ENCODE measurements around the gene ZNF793. TPM values are rescaled to one million over a fixed set of nuclear protein-coding genes. Genes with fewer than 3 reads are reported as not detected.

The ZNF793 gene
- total and polyA plus RNA-seq, 2 of the 8 experiments (the other 6 are each of a cell fraction or from before 2014, with no cell fraction given): 5.0 to 13.3 TPM

DNA sequence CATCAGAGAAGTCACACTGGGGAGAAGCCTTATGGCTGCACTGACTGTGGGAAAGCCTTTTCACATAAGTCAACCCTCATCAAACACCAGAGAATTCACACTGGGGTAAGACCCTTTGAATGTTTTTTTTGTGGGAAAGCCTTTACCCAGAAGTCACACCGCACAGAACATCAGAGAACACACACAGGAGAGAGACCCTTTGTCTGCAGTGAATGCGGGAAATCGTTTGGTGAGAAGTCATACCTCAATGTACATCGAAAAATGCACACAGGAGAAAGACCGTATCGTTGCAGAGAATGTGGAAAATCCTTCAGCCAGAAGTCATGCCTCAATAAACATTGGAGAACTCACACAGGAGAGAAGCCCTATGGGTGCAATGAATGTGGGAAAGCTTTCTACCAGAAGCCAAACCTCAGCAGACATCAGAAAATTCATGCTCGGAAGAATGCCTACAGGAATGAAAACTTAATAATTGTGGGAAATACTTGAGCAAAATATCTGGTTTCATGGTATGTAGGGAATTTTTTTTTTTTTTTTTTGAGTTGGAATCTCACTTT, 30.7 kb downstream of the ZNF793 start:
- Histone ChIP-seq H3K18ac (ENCODE audit: extremely low read depth, low read length) (no peak overlapping the region), H3K56ac (replicated peaks; ENCODE audit: insufficient read length, low read depth, low read length) (no peak overlapping the region), H3K9me3 (ENCODE audit: insufficient read depth in 2 of 2, low read depth in 1 of 2, low read length in 1 of 2) (peaks cover 53 to 65% of the 10 kb centered on the region in 2 experiments), H3K14ac (ENCODE audit: insufficient read length) (no peak overlapping the region), H3K4me3 (ENCODE audit: extremely low read depth in 1 of 4, insufficient read depth in 2 of 4, low read depth in 3 of 4, low read length in 4 of 4) (no peak overlapping the region), H2AK5ac (ENCODE audit: low read depth, low read length) (no peak overlapping the region), H2BK120ac (replicated peaks; ENCODE audit: low read depth, low read length) (no peak overlapping the region), H4K20me1 (replicated peaks in 1 of 2; ENCODE audit: control insufficient read depth in 1 of 2, insufficient read depth in 2 of 2, low read length in 2 of 2) (no peaks in the 10 kb centered on the region), H3K27me3 (replicated peaks in 1 of 4; ENCODE audit: control insufficient read depth in 3 of 4, extremely low read depth in 1 of 4, insufficient read depth in 3 of 4, low read length in 3 of 4) (no peaks in the 10 kb centered on the region), H2BK5ac (ENCODE audit: low read depth, low read length) (no peak overlapping the region), H4K91ac (replicated peaks; ENCODE audit: insufficient read length, low read length) (no peak overlapping the region), H3K4ac (replicated peaks; ENCODE audit: insufficient read length, low read depth, low read length) (no peak overlapping the region), H3K4me2 (ENCODE audit: insufficient read depth in 1 of 2, low read depth in 2 of 2, low read length in 2 of 2) (no peak overlapping the region), H2BK20ac (ENCODE audit: low read length) (no peak overlapping the region), H3K27ac (ENCODE audit: low read depth, low read length) (no peak overlapping the region), H2AFZ (ENCODE audit: low read length) (no peak overlapping the region), H3K36me3 (ENCODE audit: control insufficient read depth in 2 of 4, insufficient read depth in 4 of 4, low read length in 3 of 4) (peaks cover 16 to 59% (median 41%) of the 10 kb centered on the region in 4 experiments), H3K9ac (replicated peaks in 1 of 4; ENCODE audit: extremely low read depth in 1 of 4, low read depth in 3 of 4, low read length in 3 of 4) (no peak overlapping the region), H3K23ac (ENCODE audit: insufficient read length) (no peak overlapping the region), H3K79me2 (ENCODE audit: control insufficient read depth in 1 of 2, insufficient read depth in 2 of 2, low read length in 2 of 2) (no peaks in the 10 kb centered on the region), H4K5ac (ENCODE audit: insufficient read length, low read depth, low read length) (no peak overlapping the region), H3K4me1 (replicated peaks in 1 of 4; ENCODE audit: control insufficient read depth in 3 of 4, insufficient read depth in 4 of 4, low read length in 3 of 4) (no peaks in the 10 kb centered on the region), H3K23me2 (ENCODE audit: low read depth, low read length) (no peaks in the 10 kb centered on the region; the same call in 1 of the 2 replicates), H4K8ac (ENCODE audit: extremely low read depth, insufficient read depth, low read length) (no peak overlapping the region), H3K79me1 (ENCODE audit: low read depth, low read length) (no peaks in the 10 kb centered on the region), H2BK15ac (ENCODE audit: low read length) (no peak overlapping the region), H2BK12ac (ENCODE audit: low read depth, low read length) (no peak overlapping the region)
- FAIRE-seq (no peak), DNase-seq (ENCODE audit: low read depth in 1 of 2, low spot score in 2 of 2) (no peak)
- TF ChIP-seq POLR2AphosphoS5 (IDR thresholded peaks at IDR 0.05; ENCODE audit: low read depth, low read length) (no peak), CBX8 (IDR thresholded peaks at IDR 0.05; ENCODE audit: borderline replicate concordance, low read depth, low read length) (no peak), ZNF274 (IDR thresholded peaks at IDR 0.05; ENCODE audit: borderline replicate concordance, extremely low read depth, low read length) (peak; percentile 91), HDAC6 (IDR thresholded peaks at IDR 0.05; ENCODE audit: low read depth, low read length) (no peak)
- POLR2A ChIA-PET (ENCODE audit: partially characterized antibody): interaction anchor here (0.6 kb wide), 1 partner anchor 158 kb away, joined by 3 read pairs; no protein-coding TSS in a partner anchor
- CTCF ChIA-PET (ENCODE audit: partially characterized antibody): interaction anchor here (0.6 to 0.7 kb wide), 2 partner anchors 23 to 168 kb away, joined by 3 to 4 read pairs; no protein-coding TSS in a partner anchor
- WGBS, 2 experiments (ENCODE audit: extremely low coverage in 1 of 2, insufficient coverage in 1 of 2, insufficient read length in 1 of 2, insufficient replicate concordance in 2 of 2, low coverage in 1 of 2, low lambda C conversion rate in 2 of 2, missing lambda C conversion rate in 1 of 2): 88% methylated on average over 7 of the region's 7 CpGs; no CpG with 5 or more reads in 1 of the 2 experiments
